DND-41 (cell line): ENCODE results near the gene COL23A1.

ENCODE experiments used
- CTCF ChIP-seq: IDR thresholded peaks from 2 replicates; pipeline ENCODE4 v1.5.1; 2012; ENCODE audit warnings: borderline replicate concordance, low read length, moderate library complexity, mild to moderate bottlenecking; ENCODE audit not compliant: poor library complexity, severe bottlenecking; ENCODE audit errors: extremely low read depth
- EZH2 ChIP-seq: IDR thresholded peaks from 3 replicates; pipeline ENCODE4 v1.6.1; 2012; ENCODE audit warnings: borderline replicate concordance, low read depth, mild to moderate bottlenecking, moderate library complexity, low read length, inconsistent platforms; ENCODE audit not compliant: severe bottlenecking

GRCh38 chr5:178227929-178228328 lies 362.3 kb downstream of the COL23A1 start:
- TF ChIP-seq CTCF: no peak
- no peak for TF ChIP-seq EZH2
